SU-DHL-6 (cell line): ENCODE results near the gene INPP5A.

Experiments
- H2AFZ ChIP-seq: fragments of 200-600 bp; sonication (generic); 2 replicates; pipeline ENCODE4 v1.6.1; 2014; ENCODE audit warnings: low read depth, mild to moderate bottlenecking, moderate library complexity, mixed read lengths, antibody characterized with exemption, low read length; ENCODE audit not compliant: severe bottlenecking
- H3F3A ChIP-seq: fragments of 200-600 bp; shearing (Covaris generic); 2 replicates; pipeline ENCODE4 v1.6.0; 2016; ENCODE audit warnings: antibody characterized with exemption, mild to moderate bottlenecking; ENCODE audit not compliant: insufficient read depth
- H3K27ac ChIP-seq: fragments of 200-600 bp; sonication (generic); 2 replicates; pipeline ENCODE4 v1.5.1; 2016; ENCODE audit warnings: low read depth, mild to moderate bottlenecking, low read length, moderate library complexity, mixed read lengths
- H3K27me3 ChIP-seq: fragments of 200-600 bp; sonication (generic), shearing (Covaris generic); 2 replicates; pipeline ENCODE4 v1.6.0; 2014; ENCODE audit warnings: mild to moderate bottlenecking, low read length
- H3K36me3 ChIP-seq: fragments of 200-600 bp; sonication (generic); 2 replicates; pipeline ENCODE4 v1.6.1; 2014; ENCODE audit warnings: mild to moderate bottlenecking, low read length, mixed read lengths
- H3K4me2 ChIP-seq: fragments of 300-600, 200-600 bp; shearing (Covaris generic), sonication (generic); 2 replicates; pipeline ENCODE4 v1.6.0; 2014; ENCODE audit warnings: low read length, low read depth, mild to moderate bottlenecking; ENCODE audit not compliant: poor library complexity, severe bottlenecking
- H3K4me3 ChIP-seq: fragments of 200-600 bp; sonication (generic); 2 replicates; pipeline ENCODE4 v1.5.1; 2014; ENCODE audit warnings: antibody characterized with exemption, low read length, mild to moderate bottlenecking, mixed read lengths; ENCODE audit not compliant: insufficient read depth, poor library complexity, severe bottlenecking
- H3K79me2 ChIP-seq: fragments of 200-600 bp; sonication (generic); 2 replicates; pipeline ENCODE4 v1.6.1; 2014; ENCODE audit warnings: mild to moderate bottlenecking, low read length, moderate library complexity; ENCODE audit not compliant: insufficient read depth
- H3K9ac ChIP-seq: fragments of 200-600 bp; sonication (generic); 2 replicates; pipeline ENCODE4 v1.7.0; 2014; ENCODE audit warnings: mild to moderate bottlenecking, low read length
- H3K9me2 ChIP-seq: fragments of 200-600 bp; sonication (generic); replicated peaks from 2 replicates; pipeline ENCODE4 v1.6.1; 2014; ENCODE audit warnings: low read length; ENCODE audit not compliant: insufficient read depth
- H3K9me3 ChIP-seq: fragments of 200-600 bp; sonication (generic); 2 replicates; pipeline ENCODE4 v1.6.1; 2014; ENCODE audit warnings: low read length, mixed read lengths; ENCODE audit not compliant: insufficient read depth
- H4K20me1 ChIP-seq: fragments of 200-600 bp; sonication (generic); 2 replicates; pipeline ENCODE4 v1.6.1; 2014; ENCODE audit warnings: low read depth, mild to moderate bottlenecking, antibody characterized with exemption, low read length, moderate library complexity, mixed read lengths
- EZH2phosphoT487 ChIP-seq: fragments of 200-600 bp; sonication (generic), shearing (Covaris generic); conservative IDR thresholded peaks from 2 replicates; pipeline ENCODE4 v1.6.1; 2018; ENCODE audit warnings: mild to moderate bottlenecking, antibody characterized with exemption, low read length, moderate library complexity, mixed read lengths
- TF ChIP-seq, protein P1 (sequence below): fragments of 200-600 bp; sonication (generic); IDR thresholded peaks from one replicate; pipeline ENCODE4 v1.5.1; 2017; ENCODE audit warnings: antibody characterized with exemption, mild to moderate bottlenecking, low read length, moderate library complexity; ENCODE audit not compliant: insufficient read depth, poor library complexity, severe bottlenecking

Gene INPP5A, protein sequence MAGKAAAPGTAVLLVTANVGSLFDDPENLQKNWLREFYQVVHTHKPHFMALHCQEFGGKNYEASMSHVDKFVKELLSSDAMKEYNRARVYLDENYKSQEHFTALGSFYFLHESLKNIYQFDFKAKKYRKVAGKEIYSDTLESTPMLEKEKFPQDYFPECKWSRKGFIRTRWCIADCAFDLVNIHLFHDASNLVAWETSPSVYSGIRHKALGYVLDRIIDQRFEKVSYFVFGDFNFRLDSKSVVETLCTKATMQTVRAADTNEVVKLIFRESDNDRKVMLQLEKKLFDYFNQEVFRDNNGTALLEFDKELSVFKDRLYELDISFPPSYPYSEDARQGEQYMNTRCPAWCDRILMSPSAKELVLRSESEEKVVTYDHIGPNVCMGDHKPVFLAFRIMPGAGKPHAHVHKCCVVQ

DNA sequence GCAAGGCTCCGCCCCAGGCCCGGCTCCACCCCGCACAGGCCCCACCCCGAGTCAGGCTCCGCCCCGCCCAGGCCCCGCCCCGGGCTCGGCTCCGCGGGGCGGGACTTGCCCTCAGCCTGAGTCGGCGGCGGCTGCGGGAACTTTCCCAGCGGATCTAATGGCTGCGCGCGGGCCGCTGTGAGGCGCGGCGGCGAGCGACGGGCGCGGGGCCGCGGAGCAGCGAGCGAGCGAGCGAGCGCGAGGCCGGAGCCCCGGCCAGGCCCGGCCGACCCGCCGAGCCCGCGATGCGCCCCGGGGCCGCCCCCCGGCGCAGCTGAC, at the start of gene INPP5A:
Gene INPP5A, plus strand, starts transcription at position 104 of the 318 bp plus-strand sequence. CDS start 310 bp downstream, outside the sequence.
- no peak within 1 kb of the TSS for H2AFZ ChIP-seq
- TF ChIP-seq, protein P1, sequence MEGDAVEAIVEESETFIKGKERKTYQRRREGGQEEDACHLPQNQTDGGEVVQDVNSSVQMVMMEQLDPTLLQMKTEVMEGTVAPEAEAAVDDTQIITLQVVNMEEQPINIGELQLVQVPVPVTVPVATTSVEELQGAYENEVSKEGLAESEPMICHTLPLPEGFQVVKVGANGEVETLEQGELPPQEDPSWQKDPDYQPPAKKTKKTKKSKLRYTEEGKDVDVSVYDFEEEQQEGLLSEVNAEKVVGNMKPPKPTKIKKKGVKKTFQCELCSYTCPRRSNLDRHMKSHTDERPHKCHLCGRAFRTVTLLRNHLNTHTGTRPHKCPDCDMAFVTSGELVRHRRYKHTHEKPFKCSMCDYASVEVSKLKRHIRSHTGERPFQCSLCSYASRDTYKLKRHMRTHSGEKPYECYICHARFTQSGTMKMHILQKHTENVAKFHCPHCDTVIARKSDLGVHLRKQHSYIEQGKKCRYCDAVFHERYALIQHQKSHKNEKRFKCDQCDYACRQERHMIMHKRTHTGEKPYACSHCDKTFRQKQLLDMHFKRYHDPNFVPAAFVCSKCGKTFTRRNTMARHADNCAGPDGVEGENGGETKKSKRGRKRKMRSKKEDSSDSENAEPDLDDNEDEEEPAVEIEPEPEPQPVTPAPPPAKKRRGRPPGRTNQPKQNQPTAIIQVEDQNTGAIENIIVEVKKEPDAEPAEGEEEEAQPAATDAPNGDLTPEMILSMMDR: no peak

DNA sequence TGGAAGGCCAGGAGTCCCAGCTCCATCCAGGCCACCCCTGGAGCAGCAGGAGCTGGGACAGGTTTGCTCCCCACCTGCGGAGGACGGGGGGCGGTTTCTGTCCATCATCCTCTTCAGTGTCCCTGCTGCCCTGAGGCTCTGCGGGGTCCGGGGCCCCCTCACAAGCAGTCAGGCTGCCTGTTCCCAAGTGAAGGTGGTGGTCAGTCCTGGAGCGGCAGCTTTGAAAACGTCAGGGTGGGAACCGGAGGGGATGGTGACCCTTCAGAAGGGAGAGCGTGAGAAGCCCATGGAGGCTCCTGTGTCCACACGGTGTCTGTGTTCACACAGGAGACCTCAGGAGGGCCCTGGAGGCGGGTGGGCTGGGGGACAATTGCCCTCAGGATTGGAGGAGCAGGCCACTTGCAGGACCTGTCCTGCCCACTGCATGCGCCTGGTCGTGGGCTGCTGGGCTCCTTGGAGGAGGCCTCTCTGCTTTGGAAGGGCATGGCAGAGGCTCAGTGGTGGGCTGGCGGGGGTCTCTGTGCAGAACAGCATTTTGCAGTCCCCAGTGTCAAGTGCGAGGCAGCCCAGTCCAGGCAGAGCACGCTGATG, 49.3 kb upstream of the INPP5A start:
- no peak overlapping the region for H3K4me3 ChIP-seq
- no peaks in the 10 kb centered on the region for H3K9me2 ChIP-seq
- no peaks in the 10 kb centered on the region for H3K27me3 ChIP-seq
- no peaks in the 10 kb centered on the region for H4K20me1 ChIP-seq
- H2AFZ ChIP-seq: no peak overlapping the region
- no peaks in the 10 kb centered on the region for H3K79me2 ChIP-seq
- no peak overlapping the region for H3K27ac ChIP-seq
- H3K9ac ChIP-seq: no peak overlapping the region
- TF ChIP-seq, protein P1: no peak
- TF ChIP-seq EZH2phosphoT487: no peak
- peaks cover 7% of the 10 kb centered on the region; the same call in 1 of the 2 replicates for H3K9me3 ChIP-seq
- H3K36me3 ChIP-seq: no peaks in the 10 kb centered on the region
- no peaks in the 10 kb centered on the region for H3F3A ChIP-seq
- no peak overlapping the region for H3K4me2 ChIP-seq

More for the DNA sequence above, at the start of gene INPP5A:
- Histone ChIP-seq H3K79me2 (no peaks in the 10 kb centered on the region), H3K9me3 (no peaks in the 10 kb centered on the region), H3K4me3 (no peak within 1 kb of the TSS), H3K9ac (no peak within 1 kb of the TSS), H3K4me2 (no peak within 1 kb of the TSS), H4K20me1 (no peaks in the 10 kb centered on the region), H3F3A (no peaks in the 10 kb centered on the region), H3K36me3 (no peaks in the 10 kb centered on the region), H3K9me2 (no peaks in the 10 kb centered on the region), H3K27me3 (no peaks in the 10 kb centered on the region), H3K27ac (no peak within 1 kb of the TSS)

DNA sequence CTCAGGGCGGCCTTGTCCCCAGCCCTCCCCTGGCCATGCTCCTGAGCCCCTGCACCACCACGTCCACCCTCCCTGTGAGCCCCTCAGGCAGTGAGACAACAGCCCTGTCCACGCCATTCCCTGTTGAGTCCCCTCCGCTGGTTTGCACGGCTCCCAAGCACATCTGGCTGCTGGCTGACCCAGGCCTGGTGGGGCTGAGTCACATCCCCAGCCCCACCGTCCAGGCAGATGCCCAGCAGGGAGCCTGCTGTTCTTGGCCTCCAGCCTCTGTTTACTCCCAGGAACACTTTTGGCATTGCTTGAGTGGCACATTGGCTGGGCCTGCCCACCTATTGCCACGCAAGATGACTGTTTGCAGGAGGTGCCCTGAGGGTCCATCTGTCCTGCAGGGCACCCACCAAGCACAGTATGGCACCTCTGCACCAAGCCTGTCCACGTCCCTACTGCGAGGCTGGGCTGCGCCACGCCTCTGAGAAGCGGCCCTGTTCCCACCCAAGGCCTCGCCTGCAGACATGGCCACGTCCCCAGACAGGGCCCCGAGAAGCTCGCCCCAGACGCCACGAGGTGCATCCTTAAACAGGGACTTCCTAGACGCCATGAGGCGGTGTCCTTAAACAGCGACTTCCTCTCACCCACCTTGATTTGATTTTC, 48.4 kb upstream of the INPP5A start:
- Histone ChIP-seq H3K27ac (no peak overlapping the region), H4K20me1 (no peaks in the 10 kb centered on the region), H2AFZ (no peak overlapping the region), H3K79me2 (no peaks in the 10 kb centered on the region), H3K9me2 (no peaks in the 10 kb centered on the region), H3K27me3 (no peaks in the 10 kb centered on the region), H3K9ac (no peak overlapping the region), H3K9me3 (peaks cover 7% of the 10 kb centered on the region; the same call in 1 of the 2 replicates), H3K36me3 (no peaks in the 10 kb centered on the region), H3K4me3 (no peak overlapping the region), H3F3A (no peaks in the 10 kb centered on the region), H3K4me2 (no peak overlapping the region)
- no peak for TF ChIP-seq EZH2phosphoT487
- TF ChIP-seq, protein P1: no peak
